Globus pallidus (tissue), 1 donor: Measurements from ENCODE around the gene ATOH7.
"Not testable (repeated sequence)": the region's sequence is repeated elsewhere in the genome, so short reads cannot be mapped to it uniquely, and the experiment has no call there.

Source experiments
- DNase-seq: peaks from one replicate; pipeline ENCODE4 v3.0.0-alpha.2; 2015; ENCODE audit warnings: low spot score

ATOH7 gene

DNA sequence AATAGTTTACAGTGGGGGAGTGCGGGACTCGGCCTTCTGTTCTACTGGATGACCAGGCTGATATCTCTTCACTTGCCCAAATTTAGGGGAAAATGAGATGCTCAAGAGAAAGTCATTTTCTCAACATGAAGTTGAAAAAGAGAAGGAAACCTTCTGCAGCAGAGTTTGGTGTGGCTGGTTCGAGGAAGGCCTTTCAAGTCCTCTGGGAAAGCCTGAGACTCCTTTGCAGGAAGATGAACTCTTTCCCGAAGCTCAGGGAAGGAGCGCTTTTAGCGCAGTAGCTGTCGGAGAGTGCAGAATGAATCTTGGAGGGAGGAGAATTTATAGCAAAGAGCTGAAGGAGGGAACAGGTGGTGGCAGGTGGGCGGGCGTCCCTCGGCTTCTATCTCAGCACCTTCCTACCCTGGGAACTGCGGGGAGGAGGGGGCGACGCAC lies at the start of gene ATOH7:
Gene ATOH7 (minus strand): TSS at position 297 of the 435 bp plus-strand sequence. CDS start 436 bp downstream, outside the sequence.
- no peak for DNase-seq

DNA sequence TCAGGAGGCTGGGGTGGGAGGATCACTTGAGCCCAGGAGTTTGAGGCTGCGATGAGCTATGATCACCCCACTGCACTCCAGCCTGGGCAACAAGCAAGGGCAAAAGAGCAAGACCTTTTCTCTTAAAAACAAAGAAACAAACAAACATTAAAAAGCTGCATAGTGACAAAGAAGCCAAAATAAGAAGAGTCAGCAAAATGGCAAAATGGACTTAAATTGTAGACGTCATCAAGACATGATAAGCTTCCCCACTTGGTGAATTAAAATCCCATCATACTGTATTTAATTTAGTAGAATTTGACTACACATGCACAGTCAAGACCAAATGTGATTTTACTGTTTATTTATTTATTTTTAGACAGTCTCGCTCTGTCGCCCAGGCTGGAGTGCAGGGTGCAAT lies 48.8 kb upstream of the ATOH7 start:
- DNase-seq: no peak

DNA sequence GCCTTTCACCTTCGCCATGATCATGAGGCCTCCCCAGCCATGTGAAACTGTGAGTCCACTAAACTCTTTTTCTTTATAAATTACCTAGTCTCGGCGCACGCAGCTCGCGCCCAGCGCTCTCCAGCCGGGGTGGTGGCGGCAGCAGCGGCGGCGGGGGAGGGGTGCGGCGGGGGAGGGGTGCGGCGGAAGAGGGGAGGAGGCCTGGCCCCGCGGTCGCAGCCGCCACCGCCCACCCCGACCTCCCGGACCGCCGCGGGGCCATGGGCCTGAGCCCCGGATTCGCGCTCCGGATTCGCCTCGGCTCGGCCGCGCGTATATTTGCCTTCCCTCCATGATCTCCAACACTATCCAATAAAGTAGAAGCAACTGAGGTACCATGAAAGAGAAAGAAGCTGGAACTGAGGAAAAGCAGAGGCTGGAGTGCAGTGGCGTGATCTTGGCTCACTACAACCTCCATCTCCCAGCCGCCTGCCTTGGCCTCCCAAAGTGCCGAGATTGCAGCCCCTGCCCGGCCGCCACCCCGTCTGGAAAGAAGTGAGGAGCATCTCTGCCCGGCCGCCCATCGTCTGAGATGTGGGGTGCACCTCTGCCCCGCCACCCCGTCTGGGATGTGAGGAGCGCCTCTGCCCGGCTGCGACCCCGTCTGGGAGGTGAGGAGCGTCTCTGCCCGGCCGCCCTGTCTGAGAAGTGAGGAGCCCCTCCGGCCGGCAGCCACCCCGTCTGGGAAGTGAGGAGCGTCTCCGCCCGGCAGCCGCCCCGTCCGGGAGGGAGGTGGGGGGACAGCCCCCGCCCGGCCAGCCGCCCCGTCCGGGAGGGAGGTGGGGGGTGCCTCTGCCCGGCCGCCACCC lies 47.2 kb upstream of the ATOH7 start:
- DNase-seq: not testable (repeated sequence)

DNA sequence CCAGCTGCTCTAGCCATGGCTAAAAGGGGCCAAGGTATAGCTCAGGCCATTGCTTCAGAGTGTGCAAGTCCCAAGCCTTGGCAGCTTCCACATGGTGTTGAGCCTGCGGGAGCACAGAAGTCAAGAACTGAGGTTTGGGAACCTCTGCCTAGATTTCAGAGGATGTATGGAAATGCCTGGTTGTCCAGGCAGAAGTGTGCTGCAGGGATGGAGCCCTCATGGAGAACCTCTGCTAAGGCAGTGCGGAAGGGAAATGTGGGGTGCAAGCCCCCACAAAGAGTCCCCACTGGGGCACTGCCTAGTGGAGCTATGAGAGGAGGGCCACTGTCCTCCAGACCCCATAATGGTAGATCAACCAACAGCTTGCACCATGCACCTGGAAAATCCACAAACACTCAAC lies 45.9 kb upstream of the ATOH7 start:
- DNase-seq: not testable (repeated sequence)

DNA sequence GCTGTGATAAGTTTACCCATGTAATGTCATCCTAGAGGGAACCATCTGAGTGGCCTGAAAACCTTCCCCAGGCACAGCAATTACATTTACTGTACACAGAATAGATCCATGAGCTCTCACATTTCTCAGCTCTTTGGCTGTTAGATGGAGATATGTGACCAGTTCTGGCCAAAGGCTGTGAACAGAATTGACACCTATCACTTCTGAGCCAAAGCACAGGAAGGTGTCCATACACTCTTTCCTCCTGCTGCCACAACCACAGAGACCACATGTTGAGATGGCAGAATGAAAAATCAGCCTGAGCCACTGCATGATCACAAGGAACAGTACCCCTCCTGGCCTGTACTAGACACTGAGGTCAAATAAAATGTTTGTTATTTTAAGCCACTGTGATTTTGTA lies 44.3 kb upstream of the ATOH7 start:
- DNase-seq: no peak

DNA sequence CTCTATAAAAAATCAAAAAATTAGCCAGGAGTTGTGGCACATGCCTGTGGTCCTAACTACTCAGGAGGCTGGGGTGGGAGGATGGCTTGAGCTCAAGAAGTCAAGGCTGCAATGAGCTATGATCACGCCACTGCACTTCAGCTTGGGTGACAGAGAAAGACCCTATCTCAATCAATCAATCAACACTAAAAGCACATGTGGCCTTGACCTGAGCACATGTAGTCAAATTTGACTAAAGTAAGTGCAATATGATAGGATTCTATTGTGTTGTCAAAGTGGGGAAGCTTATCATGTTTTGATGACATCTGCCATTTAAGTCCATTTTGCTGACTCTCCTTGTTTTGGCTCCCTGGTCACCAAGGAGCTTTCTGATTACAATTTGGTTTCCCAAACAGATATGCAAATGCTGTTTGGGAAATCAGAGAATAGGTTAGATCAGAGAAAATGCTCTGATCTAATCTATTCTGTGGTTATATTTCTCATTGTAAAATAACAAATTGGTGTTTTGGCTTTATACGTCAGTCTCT lies 43.8 kb upstream of the ATOH7 start:
- DNase-seq: no peak

DNA sequence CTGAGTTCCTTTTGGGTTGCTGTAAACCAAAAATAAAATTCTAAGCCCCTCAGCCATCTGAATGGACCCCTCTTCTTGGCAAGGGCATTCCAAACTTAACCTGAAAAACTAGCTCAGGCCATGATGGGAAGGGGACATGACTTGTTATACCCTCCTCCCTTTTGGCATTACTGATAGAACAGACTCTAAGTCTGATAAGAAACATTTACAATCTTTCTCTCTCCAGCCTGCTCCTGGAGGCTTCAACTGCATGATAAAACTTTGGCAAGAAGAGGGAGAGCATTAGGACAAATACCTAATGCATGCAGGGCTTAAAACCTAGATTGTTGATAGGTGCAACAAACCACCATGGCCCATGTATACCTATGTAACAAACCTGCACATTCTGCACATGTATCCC lies 40.9 kb upstream of the ATOH7 start:
- DNase-seq: no peak

DNA sequence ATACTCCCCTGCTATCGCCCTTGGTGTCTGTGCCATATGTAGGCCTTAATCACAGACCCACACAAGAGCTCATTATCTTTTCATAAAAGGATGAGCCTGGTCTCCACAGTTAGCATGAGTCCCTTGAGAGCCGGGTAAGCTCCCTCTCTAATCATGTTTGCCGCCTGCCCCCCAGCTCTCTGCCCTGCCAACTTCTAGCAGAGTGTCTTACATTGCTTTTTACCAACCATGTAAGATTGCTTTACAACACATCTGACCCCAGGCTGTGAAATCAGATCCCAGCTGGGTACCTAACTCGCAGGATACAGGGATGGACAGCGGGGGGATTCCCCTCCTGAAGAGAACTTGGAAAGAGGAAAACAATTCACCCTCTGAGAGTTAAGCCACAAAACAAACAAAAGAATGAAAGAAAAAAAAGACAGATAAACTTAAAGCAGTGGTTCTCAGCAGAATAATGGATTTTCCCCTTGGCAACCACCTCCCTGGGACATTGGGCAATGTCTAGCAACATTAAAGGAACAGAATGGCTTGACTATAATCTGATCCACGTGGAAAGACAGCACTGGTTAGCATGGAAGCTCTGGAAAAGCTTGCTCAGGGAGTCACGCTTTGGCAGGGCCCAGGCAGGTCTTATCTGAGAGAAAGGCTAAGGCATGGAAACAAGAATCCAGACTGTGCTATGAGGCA lies 39.4 kb upstream of the ATOH7 start:
- no peak for DNase-seq

DNA sequence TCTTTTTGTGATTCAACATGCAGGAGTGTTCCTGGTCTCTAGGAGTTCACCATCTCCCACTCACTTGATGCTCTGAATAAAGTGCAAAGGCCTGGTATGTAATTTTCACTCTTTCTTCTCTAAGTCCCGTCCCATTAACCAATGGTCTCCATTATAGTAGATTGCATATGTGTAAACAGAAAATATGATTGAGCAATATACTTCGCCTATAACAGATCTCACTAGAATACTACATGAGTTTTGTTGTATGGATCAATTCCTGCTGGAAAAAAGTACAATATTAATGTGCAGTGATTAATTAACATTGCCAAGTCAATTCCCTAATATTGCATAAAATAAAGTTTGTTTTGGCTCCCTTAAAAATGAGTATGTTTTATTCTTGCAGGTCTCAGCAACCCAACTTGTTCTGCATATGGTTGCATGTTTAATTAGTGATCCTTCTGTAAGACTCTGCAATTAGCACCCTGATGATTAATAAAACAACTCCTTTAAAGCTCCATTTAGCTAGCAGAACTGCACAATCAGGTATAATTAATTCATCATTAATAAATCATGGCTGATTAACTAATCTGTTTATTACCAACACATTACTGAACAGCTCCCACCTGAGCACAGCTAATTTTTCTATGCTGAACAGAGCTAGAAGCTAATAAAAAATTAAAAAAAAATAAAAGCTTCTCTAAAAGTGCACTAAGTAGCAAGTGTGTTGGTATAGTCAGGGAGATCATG lies 37.8 kb upstream of the ATOH7 start:
- DNase-seq: no peak

DNA sequence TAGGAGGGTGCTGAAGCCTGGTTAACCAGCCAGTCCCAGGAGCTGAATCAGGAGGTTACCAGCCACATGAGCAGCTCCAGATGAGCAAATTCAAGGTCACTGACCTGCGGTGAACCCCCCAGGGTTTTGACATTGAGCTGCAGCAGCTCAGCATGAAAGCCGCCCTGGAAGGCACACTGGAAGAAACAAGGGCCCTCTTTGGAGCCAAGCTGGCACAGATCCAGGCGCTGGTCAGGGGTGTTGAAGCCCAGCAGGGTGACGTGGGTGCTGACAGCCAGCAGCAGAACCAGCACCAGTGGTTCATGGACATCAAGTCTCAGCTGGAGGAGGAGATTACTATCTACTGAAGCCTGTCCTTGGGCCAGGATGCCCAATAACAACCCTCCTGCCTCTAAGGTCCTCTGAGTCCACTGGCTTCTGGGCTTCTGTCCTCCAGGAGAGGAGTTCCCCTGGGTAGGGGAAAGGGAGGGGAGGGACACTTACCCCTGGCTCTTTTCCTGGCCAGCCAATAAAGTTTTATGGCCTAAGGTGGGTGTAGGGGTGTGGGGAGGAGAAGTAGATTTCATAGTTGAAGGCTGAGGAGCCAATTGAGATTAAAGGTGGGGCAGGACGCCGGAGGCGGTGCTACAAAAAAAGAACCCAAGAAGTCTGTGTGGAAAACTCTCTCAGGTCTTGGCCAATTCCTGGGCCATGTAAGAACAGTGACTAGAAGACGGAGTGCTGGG lies 29.4 kb upstream of the ATOH7 start:
- DNase-seq: peak; percentile 65

DNA sequence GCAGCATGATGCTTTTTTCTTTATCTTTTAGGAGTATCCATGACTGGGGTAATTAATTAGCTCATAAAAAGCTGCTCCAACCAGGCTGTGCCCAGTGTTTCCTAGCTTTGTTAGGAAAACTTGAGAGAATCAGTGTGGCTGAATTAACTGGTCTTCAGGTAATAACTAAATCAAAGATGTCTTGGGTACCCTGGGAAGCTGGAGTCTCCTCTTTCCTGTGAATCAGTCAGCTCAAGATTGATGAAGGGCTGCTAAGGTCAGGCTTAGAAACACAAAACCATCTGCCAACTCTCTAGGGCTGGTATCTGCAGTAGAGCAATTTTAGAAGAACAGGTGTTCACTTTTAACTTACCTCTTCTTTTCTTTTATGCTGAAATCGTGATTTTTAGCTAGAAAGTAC lies 21.4 kb upstream of the ATOH7 start:
- no peak for DNase-seq

DNA sequence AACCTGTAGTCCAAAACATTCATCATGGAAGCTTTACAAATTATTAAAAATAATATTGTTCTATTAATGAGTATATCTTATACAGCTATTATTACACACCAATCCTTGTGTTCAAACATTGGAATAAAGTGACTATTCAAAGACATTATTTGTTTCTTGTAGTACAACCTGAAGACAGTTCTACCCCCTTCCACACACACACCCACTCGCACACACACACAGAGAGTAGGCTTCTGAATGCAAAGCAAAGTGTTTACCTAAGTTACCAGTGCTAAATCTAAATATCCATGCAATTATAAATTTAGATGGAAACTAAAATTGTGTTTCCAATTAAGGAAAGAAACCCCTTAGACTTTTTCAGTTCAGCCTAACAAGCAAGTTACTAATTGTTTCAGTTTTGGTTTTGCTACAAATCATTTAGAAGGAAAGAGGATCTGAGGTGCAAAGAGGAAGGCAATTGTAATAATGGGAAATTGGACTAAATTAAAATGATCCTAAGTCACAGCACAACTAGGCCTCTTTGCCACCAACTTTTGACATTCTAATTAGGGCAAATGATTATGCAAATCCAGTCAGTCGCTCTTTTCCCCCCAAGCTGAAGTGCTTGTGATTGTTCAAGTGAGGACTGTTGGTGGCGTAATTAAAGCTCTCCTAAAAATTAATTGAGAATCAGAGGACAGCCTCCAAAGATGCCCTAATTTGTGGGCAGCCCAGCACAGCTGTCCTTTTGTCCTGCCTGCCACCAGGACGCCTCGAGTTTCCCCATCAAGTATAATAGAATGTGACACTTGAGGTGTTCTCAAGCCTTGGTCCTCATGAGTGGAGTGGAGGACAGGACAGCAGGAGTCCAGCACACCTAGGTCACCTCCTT lies 19.9 kb upstream of the ATOH7 start:
- no peak for DNase-seq

DNA sequence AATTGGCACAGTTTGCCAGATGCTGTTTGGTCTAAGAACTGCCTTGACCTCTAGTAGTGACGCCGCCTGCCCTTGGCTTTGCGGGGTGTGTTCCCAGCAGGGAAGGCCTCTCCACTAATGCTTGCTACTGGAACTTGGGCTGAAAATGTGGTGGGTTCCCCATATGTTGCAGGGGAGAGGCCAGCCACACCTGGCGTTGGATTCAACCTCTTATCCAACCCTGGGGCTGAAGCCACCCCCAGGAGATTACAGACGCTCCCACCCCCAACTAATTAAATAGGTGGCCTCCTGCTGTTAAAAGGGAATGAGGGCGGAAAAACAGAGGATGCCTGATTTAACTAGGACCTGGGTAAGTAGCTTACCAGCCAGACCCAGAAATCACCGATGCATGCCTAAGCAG lies 19.2 kb upstream of the ATOH7 start:
- no peak for DNase-seq

DNA sequence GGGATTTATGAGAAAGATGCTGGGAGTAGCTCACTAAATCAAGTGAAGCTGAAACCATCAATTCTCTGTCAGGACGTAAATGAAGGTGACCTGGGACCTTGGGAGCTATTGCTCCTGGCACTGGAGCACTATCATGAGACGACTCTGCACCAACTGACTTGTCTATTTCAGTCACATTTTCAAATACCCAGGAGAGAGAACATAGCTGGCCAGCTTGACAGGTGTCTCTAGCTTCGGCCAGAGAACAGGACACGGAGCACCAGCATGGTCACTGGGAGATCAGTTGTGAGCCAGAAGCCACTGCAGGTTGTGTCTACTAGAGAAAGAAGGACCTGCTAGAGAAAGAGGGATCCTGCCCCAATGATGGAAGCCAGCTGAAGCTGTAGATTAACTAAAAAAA lies 17.4 kb upstream of the ATOH7 start:
- DNase-seq: no peak

DNA sequence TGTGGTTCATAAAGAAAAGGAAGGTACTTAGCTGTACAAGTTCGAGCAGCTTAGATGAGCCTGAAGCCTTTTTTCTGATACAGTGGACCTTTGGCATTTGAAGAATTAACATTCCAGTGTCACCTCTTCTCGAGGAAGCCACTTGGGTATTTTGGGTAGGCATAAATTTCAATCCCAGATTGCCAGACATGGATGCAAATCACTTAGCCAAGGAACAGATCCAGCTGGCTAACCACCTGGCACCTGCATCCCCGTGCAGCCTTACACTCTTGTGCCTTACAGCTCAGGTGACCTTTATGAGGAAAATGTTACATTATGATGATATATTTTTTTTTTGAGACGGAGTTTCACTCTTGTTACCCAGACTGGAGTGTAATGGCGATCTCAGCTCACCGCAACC lies 16.0 kb upstream of the ATOH7 start:
- DNase-seq: no peak

DNA sequence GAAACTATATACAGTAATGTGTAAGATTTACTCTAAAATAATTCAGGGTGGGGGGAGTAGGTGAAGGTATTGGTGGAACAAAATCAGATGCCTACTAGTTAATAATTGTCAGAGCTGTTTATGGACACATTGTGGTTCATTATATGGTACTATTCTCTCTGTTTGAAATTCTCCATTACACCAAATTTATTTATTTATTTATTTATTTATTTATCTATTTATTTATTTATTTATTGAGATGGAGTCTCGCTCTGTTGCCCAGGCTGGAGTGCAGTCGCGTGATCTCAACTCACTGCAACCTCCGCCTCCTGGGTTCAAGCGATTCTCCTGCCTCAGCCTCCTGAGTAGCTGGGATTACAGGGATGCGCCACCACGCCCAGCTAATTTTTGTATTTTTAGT lies 14.5 kb upstream of the ATOH7 start:
- DNase-seq: not testable (repeated sequence)

DNA sequence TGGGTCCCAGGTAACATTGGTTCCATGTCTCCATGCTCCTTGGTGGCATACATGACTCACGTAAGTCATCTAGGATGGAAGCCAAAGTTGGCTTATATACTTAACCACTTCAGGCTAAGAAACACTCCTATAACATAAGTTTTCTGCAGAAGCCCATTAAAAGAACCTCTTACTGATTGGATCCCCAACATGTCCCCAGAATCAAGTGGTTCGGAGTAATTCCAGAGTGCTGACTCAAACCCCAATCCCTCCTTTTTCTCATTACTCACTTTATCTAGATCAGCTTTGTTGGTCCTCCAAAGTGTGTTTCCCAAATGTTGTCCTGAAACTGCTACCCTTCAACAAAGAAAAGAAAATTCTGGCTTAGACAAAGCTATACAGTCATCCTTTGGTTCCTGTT lies 10.1 kb upstream of the ATOH7 start:
- DNase-seq: no peak

DNA sequence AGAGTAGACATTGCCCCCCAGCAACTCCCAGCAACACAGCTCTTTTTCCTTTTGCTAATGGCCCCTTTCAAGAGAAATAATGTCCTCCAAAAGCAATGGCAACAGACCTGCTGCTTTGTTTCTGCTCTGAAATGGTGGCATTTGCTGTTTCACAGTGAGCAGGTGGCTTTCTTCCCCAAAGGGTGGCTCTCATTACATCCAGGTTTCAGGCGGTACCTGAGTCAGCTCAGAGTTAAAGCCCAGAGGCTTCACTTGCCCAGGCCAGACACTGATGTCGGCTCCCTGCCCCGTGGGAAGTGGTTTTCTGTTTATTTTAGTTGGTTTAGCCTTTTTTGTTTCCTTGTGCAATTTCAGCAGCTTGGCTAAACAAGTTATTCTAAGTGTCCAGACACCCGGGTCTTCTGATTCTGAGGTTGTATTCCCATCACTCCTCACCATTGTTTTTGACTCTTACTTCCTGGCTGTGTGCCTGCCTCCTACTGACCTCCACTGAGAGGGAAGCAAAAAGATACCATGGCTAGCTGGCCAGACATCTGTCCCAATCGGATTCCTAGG lies 7.8 kb upstream of the ATOH7 start:
- no peak for DNase-seq

DNA sequence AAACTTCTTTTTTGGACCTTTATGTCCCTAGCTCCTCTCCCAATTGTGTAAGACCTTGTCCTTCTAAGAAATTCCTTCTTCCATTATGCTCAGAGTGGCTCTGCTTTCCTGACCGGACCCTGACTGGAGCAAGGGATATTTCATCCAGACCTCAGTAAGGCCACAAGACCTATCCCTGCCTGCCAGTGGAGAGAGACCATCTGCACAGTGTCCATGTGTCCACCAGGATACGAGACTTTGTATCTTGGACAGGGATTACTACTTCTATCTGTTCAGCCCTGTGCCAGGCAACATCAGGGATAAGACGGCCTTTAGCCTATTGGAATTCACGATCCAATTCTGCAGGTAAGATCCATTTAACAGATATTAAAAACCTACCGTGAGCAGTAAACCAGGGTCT lies 7.2 kb upstream of the ATOH7 start:
- no peak for DNase-seq

DNA sequence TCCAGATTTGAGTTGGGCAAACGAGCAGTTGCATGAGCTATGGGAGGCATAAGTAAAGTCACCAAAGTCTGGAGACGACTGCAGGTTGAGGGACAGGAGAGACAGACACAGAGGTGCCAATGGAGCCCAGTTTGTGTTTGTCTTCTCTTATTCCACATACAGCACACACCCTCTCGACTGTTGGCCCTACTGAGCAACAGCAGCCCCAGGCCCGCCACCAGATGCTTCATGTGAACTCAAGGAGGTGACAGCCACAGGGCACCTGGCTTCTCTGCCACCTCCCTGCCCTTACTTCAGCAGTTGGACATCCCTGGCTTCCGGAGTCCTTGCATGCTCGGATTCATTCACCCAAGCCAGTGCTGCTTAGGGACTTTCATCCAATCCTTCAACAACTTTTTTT lies 6.5 kb upstream of the ATOH7 start:
- DNase-seq: no peak

DNA sequence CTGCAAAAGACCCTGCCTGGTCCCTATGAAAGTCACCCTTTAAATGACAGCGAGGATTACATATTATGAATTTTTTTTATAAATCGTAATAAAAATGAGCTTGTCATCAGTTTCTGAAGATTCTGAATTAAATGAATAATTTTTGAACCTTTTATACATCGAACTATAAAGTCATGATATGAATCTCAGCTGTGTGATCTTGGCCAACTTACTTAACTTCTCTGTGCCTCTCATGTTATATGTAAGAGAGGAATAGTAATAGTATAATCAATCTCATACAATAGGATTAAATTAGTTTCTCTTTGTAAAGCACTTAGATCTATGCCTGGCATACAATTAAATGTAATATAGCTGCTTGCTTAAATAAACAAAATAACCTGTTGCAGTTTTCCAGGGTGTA lies 5.3 kb upstream of the ATOH7 start:
- no peak for DNase-seq
